ENCODE results near the gene CAMK1D.
A peak's percentile ranks its signal among the peaks of the same experiment; 100 is the strongest.

The CAMK1D gene

DNA sequence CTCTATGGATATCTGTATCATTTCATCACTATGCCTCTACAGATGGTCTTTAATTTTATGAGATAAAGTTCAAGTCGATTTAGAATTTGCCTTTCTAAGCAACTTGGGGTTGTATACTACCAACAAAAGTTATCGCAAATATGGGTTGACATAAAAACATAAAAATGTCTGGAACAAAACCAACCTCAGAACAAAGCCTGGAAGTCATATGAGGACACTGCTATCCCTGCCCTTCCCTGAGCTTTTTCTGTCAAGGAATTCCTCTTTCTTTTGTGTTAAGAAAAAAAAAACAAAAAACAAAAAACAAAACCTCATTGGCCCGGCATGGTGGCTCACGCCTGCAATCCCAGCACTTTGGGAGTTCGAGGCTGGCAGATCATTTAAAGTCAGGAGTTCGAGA, 319.3 kb downstream of the CAMK1D start:
- Histone ChIP-seq H3K9ac (no peak overlapping the region), H3K27ac (no peak overlapping the region), H3K4me3 (no peak overlapping the region), H4K20me1 (no peaks in the 10 kb centered on the region), H3K27me3 (no peaks in the 10 kb centered on the region), H3K36me3 (peaks cover 3 to 25% (median 7%) of the 10 kb centered on the region in 11 experiments; a peak in 13 of 22 replicates), H3K9me3 (replicated peaks in 1 of 11) (peaks cover 5 to 15% (median 10%) of the 10 kb centered on the region in 11 experiments; a peak in 13 of 22 replicates), H3K4me2 (no peak overlapping the region), H3K4me1 (no peaks in the 10 kb centered on the region)
- TF ChIP-seq Cebpa-rat (IDR thresholded peaks at IDR 0.05), result no peak

DNA sequence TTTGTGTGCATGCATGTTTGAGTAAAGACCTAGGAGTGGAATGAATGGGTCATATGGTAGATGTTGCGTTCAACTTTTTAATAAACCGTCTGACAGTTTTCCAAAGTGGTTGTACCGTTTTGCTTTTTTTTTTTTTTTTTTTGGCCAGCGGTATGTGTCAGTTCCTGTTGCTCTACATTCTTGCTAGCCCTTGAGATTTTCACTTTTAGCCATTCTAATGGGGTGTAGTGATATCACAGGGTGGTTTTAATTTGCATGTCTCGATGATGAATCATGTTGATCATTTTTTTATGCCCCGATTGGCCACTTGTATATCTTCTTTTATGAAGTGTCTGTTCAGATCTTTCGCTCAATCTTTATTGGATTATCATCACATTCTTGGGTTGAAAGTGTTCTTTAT, 320.7 kb downstream of the CAMK1D start:
- peaks cover 3 to 25% (median 7%) of the 10 kb centered on the region in 11 experiments; a peak in 13 of 22 replicates for H3K36me3 ChIP-seq
- H4K20me1 ChIP-seq, result no peaks in the 10 kb centered on the region
- no peaks in the 10 kb centered on the region for H3K27me3 ChIP-seq
- peaks cover 5 to 15% (median 10%) of the 10 kb centered on the region in 11 experiments; a peak in 13 of 22 replicates for H3K9me3 ChIP-seq (replicated peaks in 1 of 11)
- no peak overlapping the region for H3K4me2 ChIP-seq
- no peak overlapping the region for H3K27ac ChIP-seq
- H3K9ac ChIP-seq, result no peak overlapping the region
- no peaks in the 10 kb centered on the region for H3K4me1 ChIP-seq
- no peak for TF ChIP-seq Cebpa-rat (IDR thresholded peaks at IDR 0.05)
- no peak overlapping the region for H3K4me3 ChIP-seq

DNA sequence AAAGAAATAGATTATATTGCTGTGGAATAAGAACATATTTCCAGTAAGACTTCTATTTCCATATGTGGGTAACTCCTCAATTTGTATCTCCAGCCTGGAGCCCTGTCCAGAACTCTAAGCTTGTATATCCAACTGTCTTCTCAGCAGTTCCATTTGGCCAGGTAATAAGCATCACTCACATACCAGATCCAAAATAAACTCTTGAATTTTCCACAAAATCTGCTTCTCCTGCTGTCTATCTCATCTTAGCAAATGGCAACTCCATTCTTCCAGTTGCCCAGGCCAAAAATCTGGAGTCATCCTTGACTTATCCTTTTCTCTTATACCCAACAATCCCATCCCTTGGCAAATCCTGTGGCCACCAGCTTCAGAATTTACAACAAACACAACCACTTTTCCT, 325.8 kb downstream of the CAMK1D start:
- TF ChIP-seq Cebpa-rat (IDR thresholded peaks at IDR 0.05), result no peak
- peaks cover 0 to 13% (median 4%) of the 10 kb centered on the region in 11 experiments; a peak in 7 of 22 replicates for H3K9me3 ChIP-seq (replicated peaks in 1 of 11)

DNA sequence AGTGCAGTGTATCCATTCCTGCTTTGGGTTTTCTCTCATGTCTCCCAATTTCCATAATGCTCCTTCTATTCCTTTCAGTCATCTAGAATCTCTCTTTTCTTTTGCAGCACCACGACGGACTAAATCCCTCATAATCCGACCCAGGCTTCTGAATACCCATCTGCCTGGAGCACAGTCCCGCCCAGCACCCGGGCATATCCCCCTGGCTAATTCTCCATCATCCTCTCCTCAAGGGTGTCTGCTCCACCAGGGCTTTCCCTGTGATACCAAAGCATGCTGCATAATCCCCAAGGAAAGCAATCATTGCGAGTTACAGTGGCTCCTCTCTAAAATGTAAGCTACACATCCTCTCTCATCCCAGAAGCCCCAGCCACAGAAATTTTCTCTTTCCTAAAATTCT, 330.3 kb downstream of the CAMK1D start:
- H3K27me3 ChIP-seq, result no peaks in the 10 kb centered on the region

More for the DNA sequence above, 325.8 kb downstream of the CAMK1D start:
- Histone ChIP-seq H4K20me1 (no peaks in the 10 kb centered on the region; a peak in 1 of 22 replicates), H3K36me3 (peaks cover 0 to 16% (median 0%) of the 10 kb centered on the region in 11 experiments; a peak in 3 of 22 replicates), H3K4me1 (0 out of 20 replicates have a peak, but pooled peaks cover 0 to 3% (median 0%) of the 10 kb centered on the region in 10 experiments), H3K4me3 (no peak overlapping the region), H3K27ac (no peak overlapping the region), H3K4me2 (no peak overlapping the region), H3K27me3 (no peaks in the 10 kb centered on the region), H3K9ac (no peak overlapping the region)

DNA sequence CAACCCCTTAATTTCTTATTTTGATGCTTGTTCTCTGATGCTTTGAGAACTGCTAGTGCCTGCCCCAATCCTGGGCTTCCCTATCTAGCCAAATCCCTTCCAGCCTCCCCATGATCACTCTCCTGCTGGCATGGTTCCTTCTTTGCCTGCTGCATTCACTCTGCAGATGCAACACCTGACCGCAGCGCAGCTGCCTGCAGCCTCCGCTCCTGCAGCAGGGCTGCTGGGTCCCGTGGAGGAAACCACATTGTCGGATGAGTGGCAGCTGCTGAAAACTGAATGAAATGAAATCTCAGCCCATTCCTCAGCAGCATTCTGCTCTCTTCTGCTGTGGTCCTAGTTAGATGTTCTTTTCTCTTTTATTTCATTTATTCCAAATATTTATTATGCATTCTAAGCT, 331.9 kb downstream of the CAMK1D start:
- H3K36me3 ChIP-seq, result peaks cover 0 to 22% (median 0%) of the 10 kb centered on the region in 11 experiments; a peak in 4 of 22 replicates
- TF ChIP-seq Cebpa-rat (IDR thresholded peaks at IDR 0.05), result no peak
- H3K4me2 ChIP-seq, result peak overlapping the region; percentile 33 to 66 (median 50); a peak in 20 of 22 replicates
- H3K4me1 ChIP-seq, result peaks cover 7 to 34% (median 22%) of the 10 kb centered on the region in 10 experiments
- H4K20me1 ChIP-seq, result peaks cover 0 to 7% (median 0%) of the 10 kb centered on the region in 11 experiments; a peak in 10 of 22 replicates
- H3K27ac ChIP-seq, result peak overlapping the region in 1 of 11 experiments; percentile 26; a peak in 1 of 22 replicates
- H3K9ac ChIP-seq, result no peak overlapping the region
- H3K27me3 ChIP-seq, result no peaks in the 10 kb centered on the region
- H3K9me3 ChIP-seq (replicated peaks in 1 of 11), result peaks cover 0 to 7% (median 0%) of the 10 kb centered on the region in 11 experiments; a peak in 1 of 22 replicates
- H3K4me3 ChIP-seq, result no peak overlapping the region

More for the DNA sequence above, 330.3 kb downstream of the CAMK1D start:
- Histone ChIP-seq H3K9me3 (replicated peaks in 1 of 11) (peaks cover 0 to 7% (median 0%) of the 10 kb centered on the region in 11 experiments; a peak in 1 of 22 replicates), H3K9ac (no peak overlapping the region), H3K4me2 (no peak overlapping the region), H4K20me1 (peaks cover 0 to 7% (median 0%) of the 10 kb centered on the region in 11 experiments; a peak in 10 of 22 replicates), H3K4me3 (no peak overlapping the region), H3K4me1 (peaks cover 7 to 34% (median 22%) of the 10 kb centered on the region in 10 experiments), H3K36me3 (peaks cover 0 to 10% (median 0%) of the 10 kb centered on the region in 11 experiments; a peak in 3 of 22 replicates), H3K27ac (no peak overlapping the region)
- TF ChIP-seq Cebpa-rat (IDR thresholded peaks at IDR 0.05), result no peak

DNA sequence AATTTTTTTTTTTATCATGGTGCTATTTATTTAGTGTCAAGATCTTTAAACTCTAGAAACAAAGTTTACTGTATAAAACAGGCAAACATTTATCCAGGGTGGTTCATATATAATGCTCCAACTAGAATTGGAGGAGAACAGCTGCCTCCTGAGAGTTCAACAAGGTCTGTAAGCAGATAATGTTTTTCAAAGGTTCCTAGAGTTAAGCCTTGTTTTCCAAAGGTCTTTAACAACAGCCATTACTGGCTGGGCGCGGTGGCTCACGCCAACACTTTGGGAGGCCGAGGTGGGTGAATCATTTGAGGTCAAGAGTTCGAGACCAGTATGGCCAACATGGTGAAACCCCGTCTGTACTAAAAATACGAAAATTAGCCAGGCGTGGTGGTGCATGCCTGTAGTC, 335.4 kb downstream of the CAMK1D start:
- H3K4me2 ChIP-seq, result no peak overlapping the region
- no peak for TF ChIP-seq Cebpa-rat (IDR thresholded peaks at IDR 0.05)
- no peaks in the 10 kb centered on the region for H3K9me3 ChIP-seq (replicated peaks in 1 of 11)
- H4K20me1 ChIP-seq, result peaks cover 0 to 7% (median 0%) of the 10 kb centered on the region in 11 experiments; a peak in 10 of 22 replicates
- no peak overlapping the region for H3K9ac ChIP-seq
- H3K4me3 ChIP-seq, result no peak overlapping the region
- H3K4me1 ChIP-seq, result peaks cover 7 to 34% (median 22%) of the 10 kb centered on the region in 10 experiments
- H3K27ac ChIP-seq, result no peak overlapping the region
- no peaks in the 10 kb centered on the region for H3K27me3 ChIP-seq
- peaks cover 0 to 14% (median 0%) of the 10 kb centered on the region in 11 experiments; a peak in 3 of 22 replicates for H3K36me3 ChIP-seq

DNA sequence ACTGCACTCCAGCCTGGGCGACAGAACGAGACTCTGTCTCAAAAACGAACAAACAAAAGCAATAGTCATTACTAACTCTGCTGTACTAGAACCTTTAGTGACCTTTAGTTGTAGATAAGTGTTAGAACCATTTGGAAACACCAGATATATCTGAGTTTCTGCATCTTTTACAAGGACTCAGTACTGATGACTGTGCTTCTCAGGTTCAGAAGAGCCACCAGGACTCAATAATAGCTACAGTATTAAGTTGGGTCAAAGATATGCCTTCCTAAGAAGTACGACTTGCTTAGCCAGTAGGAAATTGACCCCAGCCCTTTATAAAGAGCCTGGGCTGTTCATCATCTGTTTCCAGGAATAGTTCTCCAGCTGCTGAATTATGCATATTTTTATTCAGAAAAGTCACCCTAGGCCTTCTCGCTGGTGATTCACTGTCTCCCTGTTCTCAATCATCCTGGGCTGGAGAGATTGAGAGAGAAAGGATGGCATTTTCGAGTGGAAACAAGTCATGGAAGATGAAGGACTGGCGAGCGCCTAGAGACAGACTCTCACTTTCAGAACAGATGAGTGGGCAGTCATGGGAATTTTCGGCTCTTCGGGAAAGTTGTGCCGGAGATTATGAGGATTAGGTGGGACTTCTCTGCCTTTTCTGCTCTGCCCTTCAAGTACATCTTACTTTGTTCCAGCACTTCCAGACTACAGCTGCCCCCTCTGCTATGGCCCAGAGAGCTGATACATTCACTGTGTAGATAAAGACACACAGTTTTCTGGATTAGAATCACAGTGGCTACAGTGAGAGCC, 336.1 kb downstream of the CAMK1D start:
- Histone ChIP-seq H3K27me3 (no peaks in the 10 kb centered on the region), H3K4me3 (no peak overlapping the region), H3K9me3 (replicated peaks in 1 of 11) (no peaks in the 10 kb centered on the region), H3K4me2 (no peak overlapping the region), H3K4me1 (peaks cover 7 to 33% (median 22%) of the 10 kb centered on the region in 10 experiments), H3K27ac (no peak overlapping the region), H3K36me3 (peaks cover 0 to 12% (median 0%) of the 10 kb centered on the region in 11 experiments; a peak in 1 of 22 replicates), H4K20me1 (peaks cover 0 to 7% (median 0%) of the 10 kb centered on the region in 11 experiments; a peak in 10 of 22 replicates), H3K9ac (no peak overlapping the region)
- TF ChIP-seq Cebpa-rat (IDR thresholded peaks at IDR 0.05), result no peak

DNA sequence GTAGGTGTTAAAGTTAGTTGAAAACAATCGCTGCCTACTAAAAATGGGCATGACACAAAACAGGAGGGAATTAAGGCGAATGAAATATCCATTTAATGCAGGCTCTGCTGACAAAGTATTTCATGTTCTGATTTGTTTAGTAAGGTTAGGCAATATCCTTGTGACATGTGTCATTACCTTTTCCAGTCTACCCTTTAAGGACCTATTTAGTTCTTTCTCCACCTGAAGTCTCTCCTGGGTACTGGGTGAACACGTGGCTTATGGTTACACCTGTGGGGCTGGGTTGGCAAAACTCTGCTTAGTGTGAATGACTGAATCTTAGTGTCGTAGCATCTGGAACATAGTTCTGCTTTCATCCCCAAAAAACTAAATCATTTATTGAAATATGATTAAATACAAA, 338.6 kb downstream of the CAMK1D start:
- H3K4me3 ChIP-seq, result no peak overlapping the region
- peaks cover 0 to 25% (median 6%) of the 10 kb centered on the region in 10 experiments; a peak in 9 of 20 replicates for H3K4me1 ChIP-seq
- H3K4me2 ChIP-seq, result no peak overlapping the region
- H3K9me3 ChIP-seq (replicated peaks in 1 of 11), result peaks cover 0 to 3% (median 1%) of the 10 kb centered on the region in 11 experiments; a peak in 4 of 22 replicates
- H3K9ac ChIP-seq, result no peak overlapping the region
- no peak overlapping the region for H3K27ac ChIP-seq
- H4K20me1 ChIP-seq, result 0 out of 22 replicates have a peak, but pooled peaks cover 0 to 3% (median 0%) of the 10 kb centered on the region in 11 experiments
- TF ChIP-seq Cebpa-rat (IDR thresholded peaks at IDR 0.05), result no peak
- peaks cover 0 to 12% (median 0%) of the 10 kb centered on the region in 11 experiments; a peak in 1 of 22 replicates for H3K36me3 ChIP-seq
- no peaks in the 10 kb centered on the region for H3K27me3 ChIP-seq

DNA sequence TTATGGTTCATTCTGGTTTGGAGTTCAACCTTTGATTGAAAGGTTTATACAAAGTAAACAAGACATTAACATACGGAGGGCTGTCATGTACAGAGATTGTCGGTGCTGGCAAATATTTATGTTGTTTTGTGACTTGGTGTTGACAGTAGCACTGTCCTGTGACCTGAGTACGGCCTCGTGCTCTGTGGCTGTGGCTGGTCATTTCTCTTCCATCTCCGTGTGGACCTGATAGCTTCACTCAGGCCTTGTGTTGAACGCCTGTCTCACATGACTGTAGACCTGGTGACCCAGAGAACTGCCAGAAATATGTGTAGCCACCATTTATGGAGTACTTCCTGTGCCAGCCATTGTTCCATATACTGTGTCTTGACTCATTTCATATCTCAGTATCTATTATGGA, 340.5 kb downstream of the CAMK1D start:
- H3K9me3 ChIP-seq (replicated peaks in 1 of 11), result peaks cover 0 to 10% (median 5%) of the 10 kb centered on the region in 11 experiments; a peak in 6 of 22 replicates
- no peak overlapping the region for H3K4me2 ChIP-seq
- no peak overlapping the region for H3K4me3 ChIP-seq
- no peak overlapping the region for H3K27ac ChIP-seq
- peaks cover 0 to 19% (median 0%) of the 10 kb centered on the region in 10 experiments; a peak in 8 of 20 replicates for H3K4me1 ChIP-seq
- peaks cover 0 to 11% (median 0%) of the 10 kb centered on the region in 11 experiments; a peak in 1 of 22 replicates for H3K36me3 ChIP-seq
- no peaks in the 10 kb centered on the region for H3K27me3 ChIP-seq
- H3K9ac ChIP-seq, result no peak overlapping the region
- TF ChIP-seq Cebpa-rat (IDR thresholded peaks at IDR 0.05), result no peak
- H4K20me1 ChIP-seq, result 0 out of 22 replicates have a peak, but pooled peaks cover 0 to 3% (median 0%) of the 10 kb centered on the region in 11 experiments
